A673 (cell line): Measurements from ENCODE around the gene UGT1A9. TPM values are rescaled to one million over a fixed set of nuclear protein-coding genes. Genes with fewer than 3 reads are reported as not detected.
A peak's percentile ranks its signal among the peaks of the same experiment; 100 is the strongest.

Source experiments
- BruUV-seq: library from RNA; stranded (reverse); fragments of 400-500 nt; replicated peaks from 2 replicates; lab custom pipeline; 2021; lab: Mats Ljungman, UMichigan
- CTCF ChIA-PET: fragments of 300-600 bp; sonication (Branson Sonifier 250); formaldehyde crosslinking; loops from one replicate; lab custom pipeline; 2022; ENCODE audit warnings: antibody characterized with exemption; lab: Charles Lee
- POLR2A ChIA-PET: fragments of 300-600 bp; sonication (Branson Sonifier 250); formaldehyde crosslinking; loops from one replicate; lab custom pipeline; 2022; ENCODE audit warnings: antibody characterized with exemption; ENCODE audit not compliant: low non-redundant PET; lab: Charles Lee
- DNase-seq: peaks from one replicate; pipeline ENCODE4 v3.0.0-alpha.2; 2015; ENCODE audit warnings: low spot score
- H3K27ac ChIP-seq: fragments of 200-600 bp; sonication (generic); 2 replicates; pipeline ENCODE4 v1.5.1; 2016; ENCODE audit warnings: mixed run types, low read depth, mild to moderate bottlenecking, mixed read lengths, antibody characterized with exemption, low read length; ENCODE audit not compliant: poor library complexity, severe bottlenecking
- H3K27me3 ChIP-seq: fragments of 200-600 bp; sonication (generic); replicated peaks from 2 replicates; pipeline ENCODE4 v1.6.1; 2017; ENCODE audit warnings: mixed run types, low read depth, mild to moderate bottlenecking, mixed read lengths, antibody characterized with exemption, low read length; ENCODE audit not compliant: insufficient read depth, poor library complexity
- H3K36me3 ChIP-seq: fragments of 200-600 bp; sonication (generic); 2 replicates; pipeline ENCODE4 v1.6.1; 2016; ENCODE audit warnings: mixed run types, mild to moderate bottlenecking, mixed read lengths, antibody characterized with exemption, low read length; ENCODE audit not compliant: insufficient read depth, poor library complexity, severe bottlenecking
- H3K4me1 ChIP-seq: fragments of 200-600 bp; sonication (generic); 2 replicates; pipeline ENCODE4 v1.6.1; 2017; ENCODE audit warnings: mixed run types, mild to moderate bottlenecking, mixed read lengths, antibody characterized with exemption, low read length; ENCODE audit not compliant: insufficient read depth, poor library complexity, severe bottlenecking
- H3K4me3 ChIP-seq: fragments of 200-600 bp; sonication (generic); 2 replicates; pipeline ENCODE4 v1.5.1; 2016; ENCODE audit warnings: low read depth, mixed run types, mild to moderate bottlenecking, mixed read lengths, low read length; ENCODE audit not compliant: poor library complexity, severe bottlenecking
- H3K9me3 ChIP-seq: fragments of 200-600 bp; sonication (generic); 2 replicates; pipeline ENCODE4 v1.6.1; 2016; ENCODE audit warnings: mixed run types, low read depth, mild to moderate bottlenecking, mixed read lengths, antibody characterized with exemption, low read length; ENCODE audit not compliant: poor library complexity, severe bottlenecking
- CTCF ChIP-seq: fragments of 300-800, 200-600 bp; sonication (generic); conservative IDR thresholded peaks from 2 replicates; pipeline ENCODE4 v1.5.1; 2017; ENCODE audit warnings: low read depth, mild to moderate bottlenecking, antibody characterized with exemption, low read length, moderate library complexity, mixed read lengths
- EZH2 ChIP-seq: fragments of 200-600 bp; sonication (generic); IDR thresholded peaks from 2 replicates; pipeline ENCODE4 v1.6.1; 2017; ENCODE audit warnings: borderline replicate concordance, low read depth, mild to moderate bottlenecking, mixed read lengths, antibody characterized with exemption, low read length; ENCODE audit not compliant: poor library complexity, severe bottlenecking
- intact Hi-C: fragments of 100-400 bp; cut with micrococcal nuclease; formaldehyde crosslinking; loops from one replicate; pipeline ENCODE4 v1.10.0; 2022; ENCODE audit not compliant: unreplicated experiment
- total RNA-seq: library from RNA; stranded (reverse); gene quantifications from 2 replicates; pipeline ENCODE4 v1.2.3, GENCODE V29; 2021

The UGT1A9 gene
- total RNA-seq, 1 experiment from 2014 or later, result not detected

GRCh38 chr2:233706720-233707119 is 35.0 kb downstream of the UGT1A9 start:
- Histone ChIP-seq H3K9me3 (peaks cover 8% of the 10 kb centered on the region), H3K36me3 (no peaks in the 10 kb centered on the region), H3K4me3 (no peak overlapping the region), H3K27me3 (no peaks in the 10 kb centered on the region), H3K27ac (no peak overlapping the region), H3K4me1 (peaks cover 16% of the 10 kb centered on the region)
- POLR2A ChIA-PET, result interaction anchor here (0.7 kb wide), 1 partner anchor 180 kb away, joined by 4 read pairs; no protein-coding TSS in a partner anchor
- TF ChIP-seq CTCF (no peak), EZH2 (no peak)
- no peak for DNase-seq
- no TSS peak for BruUV-seq
- CTCF ChIA-PET, result no interaction called here
- intact Hi-C loops, result no loop called here

- BruUV-seq, result no TSS peak
- intact Hi-C loops, result no loop called here
- Histone ChIP-seq H3K27me3 (no peaks in the 10 kb centered on the region), H3K36me3 (no peaks in the 10 kb centered on the region), H3K9me3 (peaks cover 5% of the 10 kb centered on the region), H3K4me1 (peaks cover 16% of the 10 kb centered on the region), H3K4me3 (no peak overlapping the region), H3K27ac (no peak overlapping the region)
- CTCF ChIA-PET, result no interaction called here
- peak; percentile 62 for DNase-seq
- POLR2A ChIA-PET, result no interaction called here
- TF ChIP-seq CTCF, result no peak
- TF ChIP-seq EZH2, result no peak
Measured at GRCh38 chr2:233707940-233708644, 36.4 kb downstream of the UGT1A9 start.

GRCh38 chr2:233708942-233709341 is 37.2 kb downstream of the UGT1A9 start:
- H3K36me3 ChIP-seq, result no peaks in the 10 kb centered on the region
- peaks cover 16% of the 10 kb centered on the region for H3K4me1 ChIP-seq
- no peak overlapping the region for H3K27ac ChIP-seq
- DNase-seq, result peak; percentile 25
- no peaks in the 10 kb centered on the region for H3K27me3 ChIP-seq
- ChIA-PET CTCF (no interaction called here), POLR2A (no interaction called here)
- no peak overlapping the region for H3K4me3 ChIP-seq
- TF ChIP-seq CTCF, result no peak
- no peak for TF ChIP-seq EZH2
- intact Hi-C loops, result no loop called here
- H3K9me3 ChIP-seq, result no peaks in the 10 kb centered on the region
- no TSS peak for BruUV-seq
